ENCODE results near the gene ACE2. TPM values are rescaled to one million over a fixed set of nuclear protein-coding genes. Genes with fewer than 3 reads are reported as not detected.

Gene ACE2
- total RNA-seq, 4 donors from 2014 or later = 2.5 to 457 (median 180) TPM

GRCh38 chrX:15549189-15550012 lies 51.4 kb downstream of the ACE2 start:
- no peak overlapping the region for H3K27ac ChIP-seq
- H3K4me1 ChIP-seq = no peaks in the 10 kb centered on the region
- TF ChIP-seq POLR2A (IDR thresholded peaks at IDR 0.05) (no peak), CTCF (IDR thresholded peaks at IDR 0.05) (no peak)
- DNase-seq = no peak
- H3K36me3 ChIP-seq = no peaks in the 10 kb centered on the region
- H3K4me3 ChIP-seq = no peak overlapping the region
- H3K27me3 ChIP-seq = no peaks in the 10 kb centered on the region
- H3K9me3 ChIP-seq = no peaks in the 10 kb centered on the region

- no peak for DNase-seq
- no peak overlapping the region for H3K27ac ChIP-seq
- H3K4me1 ChIP-seq = no peaks in the 10 kb centered on the region
- H3K36me3 ChIP-seq = no peaks in the 10 kb centered on the region
- no peaks in the 10 kb centered on the region for H3K9me3 ChIP-seq
- TF ChIP-seq CTCF (IDR thresholded peaks at IDR 0.05) (no peak), POLR2A (IDR thresholded peaks at IDR 0.05) (no peak)
- no peaks in the 10 kb centered on the region for H3K27me3 ChIP-seq
- H3K4me3 ChIP-seq = no peak overlapping the region
These were observed 53.4 kb downstream of the ACE2 start for GRCh38 chrX:15547356-15547755.

- Histone ChIP-seq H3K27me3 (no peaks in the 10 kb centered on the region), H3K4me3 (no peak overlapping the region), H3K36me3 (no peaks in the 10 kb centered on the region), H3K9me3 (no peaks in the 10 kb centered on the region), H3K4me1 (no peaks in the 10 kb centered on the region), H3K27ac (no peak overlapping the region)
- TF ChIP-seq POLR2A (IDR thresholded peaks at IDR 0.05) (no peak), CTCF (IDR thresholded peaks at IDR 0.05) (no peak)
- no peak for DNase-seq
These were observed 54.0 kb downstream of the ACE2 start for GRCh38 chrX:15546745-15547144.

GRCh38 chrX:15530318-15530717 lies 70.4 kb downstream of the ACE2 start:
- Histone ChIP-seq H3K27me3 (no peaks in the 10 kb centered on the region), H3K36me3 (no peaks in the 10 kb centered on the region), H3K4me3 (no peak overlapping the region), H3K27ac (no peak overlapping the region), H3K9me3 (no peaks in the 10 kb centered on the region), H3K4me1 (no peaks in the 10 kb centered on the region)
- DNase-seq = no peak
- TF ChIP-seq POLR2A (IDR thresholded peaks at IDR 0.05) (no peak), CTCF (IDR thresholded peaks at IDR 0.05) (no peak)

GRCh38 chrX:15529165-15529564 lies 71.6 kb downstream of the ACE2 start:
- H3K4me3 ChIP-seq = no peak overlapping the region
- no peaks in the 10 kb centered on the region for H3K36me3 ChIP-seq
- H3K27ac ChIP-seq = no peak overlapping the region
- no peak for DNase-seq
- H3K9me3 ChIP-seq = no peaks in the 10 kb centered on the region
- no peaks in the 10 kb centered on the region for H3K4me1 ChIP-seq
- no peaks in the 10 kb centered on the region for H3K27me3 ChIP-seq
- TF ChIP-seq POLR2A (IDR thresholded peaks at IDR 0.05) = no peak
- TF ChIP-seq CTCF (IDR thresholded peaks at IDR 0.05) = no peak
